NCI-H1105 treated with DMSO at 0.1 percent for 48 hours (cell line): ENCODE measurements around the gene CNGA4.
"Not testable (repeated sequence)": the region's sequence is repeated elsewhere in the genome, so short reads cannot be mapped to it uniquely, and the experiment has no call there.

Source experiments
- DNase-seq: peaks from one replicate; lab custom pipeline; 2025; lab: John Stamatoyannopoulos, UW

CNGA4 gene

GRCh38 chr11:6263662-6264061 lies 24.8 kb downstream of the CNGA4 start:
- no peak for DNase-seq

- DNase-seq, result no peak
These were observed 29.9 kb downstream of the CNGA4 start for GRCh38 chr11:6268820-6269219.

- no peak for DNase-seq
These were observed 31.1 kb downstream of the CNGA4 start for GRCh38 chr11:6269994-6270393.

GRCh38 chr11:6270584-6271246 lies 31.8 kb downstream of the CNGA4 start:
- DNase-seq, result no peak

- no peak for DNase-seq
These were observed 32.7 kb downstream of the CNGA4 start for GRCh38 chr11:6271598-6271997.

GRCh38 chr11:6273188-6273587 lies 34.3 kb downstream of the CNGA4 start:
- no peak for DNase-seq

- DNase-seq, result not testable (repeated sequence)
These were observed 41.9 kb downstream of the CNGA4 start for GRCh38 chr11:6280809-6281208.

GRCh38 chr11:6283453-6284023 lies 44.6 kb downstream of the CNGA4 start:
- DNase-seq, result no peak

GRCh38 chr11:6284250-6284649 lies 45.4 kb downstream of the CNGA4 start:
- DNase-seq, result no peak

GRCh38 chr11:6285019-6285418 lies 46.1 kb downstream of the CNGA4 start:
- no peak for DNase-seq
